HG02970 (cell line): Measurements from ENCODE around the gene NEO1.

ENCODE experiments used
- ATAC-seq: cut with Tn5 transposase; IDR thresholded peaks from one replicate; pipeline ENCODE4 v1.9.1; 2021; ENCODE audit warnings: mild to moderate bottlenecking, moderate library complexity, moderate number of reproducible peaks; ENCODE audit not compliant: unreplicated experiment, low FRiP score

NEO1 gene

DNA sequence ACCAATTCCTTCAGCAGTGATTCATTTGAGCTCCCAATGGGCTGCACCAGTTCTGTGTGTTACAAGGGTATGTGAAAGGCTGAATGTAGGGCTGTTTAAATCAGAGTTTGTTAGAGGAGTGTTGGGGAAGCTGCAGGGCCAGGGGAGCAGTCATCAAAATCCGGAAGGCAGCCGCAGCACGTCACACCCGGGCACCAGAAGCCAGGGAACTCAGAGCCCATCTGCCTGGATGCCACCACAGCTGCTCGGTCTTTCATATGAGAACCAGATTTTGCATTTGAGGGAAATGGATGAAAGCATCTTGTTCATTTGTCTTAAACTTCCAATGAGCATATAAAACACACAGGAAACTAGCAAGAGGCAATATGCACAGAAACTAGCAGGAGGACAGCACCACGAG, 24.2 kb upstream of the NEO1 start:
- no peak for ATAC-seq

DNA sequence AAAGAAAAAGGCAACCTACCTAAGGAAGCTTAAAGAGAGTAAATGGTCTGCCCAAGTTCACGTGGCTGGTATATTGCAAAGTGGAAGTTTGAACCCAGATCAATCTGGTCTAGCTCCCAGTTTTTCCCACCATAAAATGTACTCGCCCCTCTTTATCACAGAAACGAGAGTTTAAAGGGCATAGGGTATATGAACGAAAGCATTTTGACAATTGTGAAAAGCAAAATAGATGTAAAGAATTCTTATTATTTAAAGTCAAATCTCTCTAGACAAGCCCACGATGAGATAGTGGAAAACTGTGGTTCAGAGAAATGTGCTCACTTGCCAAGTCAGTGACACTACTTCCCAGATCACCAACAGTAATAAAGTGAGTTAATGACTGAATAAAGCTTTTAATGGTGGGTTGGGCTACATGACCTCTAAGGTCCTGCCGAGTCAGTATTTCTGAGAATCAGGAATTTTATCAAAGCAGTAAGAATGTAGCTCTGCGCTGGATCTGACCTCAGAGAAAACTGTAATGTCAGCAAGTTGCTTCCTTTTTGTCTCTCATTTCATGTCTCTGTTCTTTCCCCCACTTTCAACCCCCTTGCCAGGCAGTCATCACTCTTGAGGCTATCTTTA, 23.3 kb upstream of the NEO1 start:
- no peak for ATAC-seq

- ATAC-seq = no peak
These were observed 22.1 kb upstream of the NEO1 start for GRCh38 chr15:73030122-73030679.

GRCh38 chr15:73031648-73032047, 20.6 kb upstream of the NEO1 start:
- ATAC-seq = no peak

DNA sequence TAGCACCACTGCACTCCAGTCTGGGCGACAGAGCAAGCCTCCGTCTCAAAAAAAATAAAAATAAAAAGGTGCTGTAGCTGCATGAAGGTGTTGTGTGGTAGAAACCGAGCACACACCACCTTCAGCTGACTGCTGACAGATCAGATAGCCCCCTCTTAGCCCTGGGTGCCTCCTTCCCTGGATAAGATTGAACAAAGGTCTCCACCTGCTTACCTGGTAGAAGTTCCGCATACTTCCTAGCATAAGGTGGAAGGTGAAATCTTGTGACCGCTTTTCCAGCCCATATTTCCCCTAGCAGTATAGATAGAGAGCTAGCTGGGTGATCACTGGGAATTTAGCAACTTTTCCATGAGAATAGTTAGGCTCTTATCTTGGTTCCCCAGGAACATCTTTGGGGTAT, 18.7 kb upstream of the NEO1 start:
- ATAC-seq = no peak

DNA sequence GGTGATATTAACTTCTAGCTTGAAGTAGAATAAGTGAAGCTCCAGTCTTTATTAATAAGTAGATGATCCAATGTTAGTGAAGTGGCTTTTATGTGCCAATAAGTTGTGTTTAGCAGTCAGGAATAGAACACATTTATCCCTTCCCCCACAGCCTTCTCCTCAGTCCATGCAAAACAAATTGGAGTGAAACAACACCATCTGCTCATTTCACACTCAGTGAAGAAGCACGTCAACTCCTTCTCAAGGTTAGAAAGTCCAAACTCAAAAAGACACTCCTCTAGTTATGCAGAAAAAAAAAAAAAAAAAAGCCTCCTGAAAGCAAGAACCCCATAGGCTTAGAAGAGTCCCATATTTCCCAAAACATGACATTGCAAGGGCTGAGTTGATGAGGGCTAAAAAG, 18.0 kb upstream of the NEO1 start:
- ATAC-seq = no peak

GRCh38 chr15:73035221-73035620, 17.0 kb upstream of the NEO1 start:
- ATAC-seq = no peak

DNA sequence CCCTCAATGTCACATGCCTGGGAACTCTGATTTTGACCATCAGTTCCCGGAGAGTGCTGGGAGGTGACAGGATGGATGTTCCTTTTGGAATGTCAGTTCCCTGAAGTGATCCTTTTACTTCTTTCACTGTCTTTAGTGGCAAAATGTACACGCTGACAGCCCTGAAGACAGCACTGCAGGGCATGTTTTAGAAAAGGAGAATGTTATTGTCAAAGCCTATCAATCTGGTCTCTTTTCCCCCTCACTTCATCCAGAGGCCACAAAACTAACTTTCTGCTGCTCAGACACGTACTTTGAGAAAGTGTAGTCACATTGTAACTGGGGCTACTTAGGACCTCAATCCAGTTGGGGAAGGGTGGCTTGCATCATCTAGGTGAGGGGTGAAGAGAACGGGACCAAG, 14.0 kb upstream of the NEO1 start:
- ATAC-seq = no peak

GRCh38 chr15:73046073-73046472, 6.2 kb upstream of the NEO1 start:
- no peak for ATAC-seq

GRCh38 chr15:73047882-73048281, 4.4 kb upstream of the NEO1 start:
- ATAC-seq = no peak

DNA sequence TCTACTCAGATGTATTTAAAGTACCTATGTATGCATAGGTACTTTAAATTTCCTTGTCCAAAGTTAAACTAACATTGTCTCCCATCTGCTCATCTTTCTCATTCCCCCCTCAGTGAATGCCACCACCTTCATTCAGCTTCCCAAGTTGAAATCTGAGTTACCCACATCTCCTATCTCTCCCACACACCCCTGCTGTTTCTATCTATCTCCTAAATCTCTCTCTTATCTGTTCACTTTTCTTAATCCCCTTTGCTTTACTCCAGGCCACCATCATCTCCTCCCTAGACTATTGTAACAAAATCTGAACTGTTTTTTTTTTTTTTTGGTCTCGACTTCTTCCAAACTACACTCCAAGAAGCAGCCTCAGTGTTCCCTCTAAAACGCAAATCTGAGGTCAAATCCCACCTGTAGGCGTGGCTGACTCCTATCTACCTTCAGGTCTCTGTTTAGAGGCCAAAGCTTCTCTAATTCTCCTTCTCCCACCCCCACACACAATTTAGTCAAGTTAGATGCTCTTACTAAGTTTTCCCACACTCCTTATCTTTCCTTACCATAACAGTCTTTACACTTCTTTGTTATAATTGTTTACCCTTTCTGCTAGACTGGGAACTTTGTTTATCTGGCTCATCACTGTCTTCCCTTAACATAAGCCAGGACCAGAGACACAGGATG, 3.5 kb upstream of the NEO1 start:
- ATAC-seq = no peak

GRCh38 chr15:73049564-73050215, 2.6 kb upstream of the NEO1 start:
- ATAC-seq = no peak

GRCh38 chr15:73050561-73051295, 1.5 kb upstream of the NEO1 start:
- ATAC-seq = no peak

- no peak for ATAC-seq
These were observed 864 bp upstream of the NEO1 start for GRCh38 chr15:73051391-73051806.

- ATAC-seq = no peak
These were observed 562 bp downstream of the NEO1 start for GRCh38 chr15:73052653-73053397.

GRCh38 chr15:73053398-73053723, 1.1 kb downstream of the NEO1 start:
- no peak for ATAC-seq

GRCh38 chr15:73054417-73054953, 2.2 kb downstream of the NEO1 start:
- no peak for ATAC-seq

GRCh38 chr15:73056460-73056859, 4.2 kb downstream of the NEO1 start:
- ATAC-seq = no peak

DNA sequence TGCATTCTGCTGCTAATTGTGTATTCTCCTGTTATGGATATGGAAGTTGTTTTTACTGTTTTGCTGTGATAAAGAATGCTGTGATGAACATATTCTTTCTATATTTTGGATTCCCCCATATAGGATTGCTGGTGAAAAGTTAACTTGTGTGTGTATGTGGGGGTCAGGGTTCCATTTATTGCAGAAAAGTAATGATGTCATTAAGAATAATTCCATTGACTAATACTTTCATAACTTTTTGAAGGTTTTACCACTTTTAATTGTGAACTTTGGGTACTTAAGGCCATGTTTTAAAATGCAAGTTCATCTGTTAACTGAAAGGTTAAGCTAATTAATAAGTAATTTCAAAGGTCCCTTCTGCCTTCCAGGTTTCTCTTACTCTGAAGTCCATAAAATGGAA, 6.2 kb downstream of the NEO1 start:
- no peak for ATAC-seq

DNA sequence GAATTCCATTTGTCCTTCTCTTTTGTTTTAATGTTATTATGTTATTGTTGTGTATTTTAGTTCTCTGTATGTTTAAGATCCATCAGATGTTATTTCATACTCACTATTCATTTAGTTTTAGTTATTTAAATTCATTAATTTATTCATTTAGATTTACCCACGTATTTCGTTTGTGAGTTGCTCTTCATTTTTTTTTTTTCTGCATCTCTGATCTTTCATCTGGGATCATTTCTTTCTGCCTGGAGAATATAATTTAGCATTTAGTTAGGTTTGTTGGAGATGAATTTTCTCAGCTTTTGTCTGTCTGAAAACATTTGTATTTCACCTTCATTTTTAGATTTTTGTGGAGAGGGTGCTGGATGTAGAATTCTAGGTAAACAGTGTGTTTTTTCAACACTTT, 12.9 kb downstream of the NEO1 start:
- ATAC-seq = no peak
